HCT116 (cell line): ENCODE results near the gene F13A1. TPM values are rescaled to one million over a fixed set of nuclear protein-coding genes. Genes with fewer than 3 reads are reported as not detected.

ENCODE experiments used
- ATAC-seq: fragments of 200-7000 bp; cut with Tn5 transposase; 2 replicates; pipeline ENCODE4 v1.9.1; 2020; ENCODE audit warnings: mild to moderate bottlenecking, moderate library complexity
- BruUV-seq: library from RNA; stranded (reverse); fragments of 400-500 nt; replicated peaks from 2 replicates; lab custom pipeline; 2021; lab: Mats Ljungman, UMichigan
- CTCF ChIA-PET: fragments of 300-600 bp; sonication (Branson Sonifier 250); formaldehyde crosslinking; loops from one replicate; lab custom pipeline; 2021; ENCODE audit warnings: antibody characterized with exemption; lab: Charles Lee
- POLR2A ChIA-PET: fragments of 300-600, 350-600 bp; sonication (Branson Sonifier 250); formaldehyde crosslinking; loops from one replicate; lab custom pipeline; 2021; ENCODE audit warnings: antibody characterized with exemption; lab: Charles Lee
- RAD21 ChIA-PET, 2 experiments: fragments of 300-600 bp; sonication (Branson Sonifier 250); formaldehyde crosslinking; loops; one replicate each; lab custom pipeline; 2023; ENCODE audit warnings: low total read pairs in 2 of 2; ENCODE audit not compliant: uncharacterized antibody in 2 of 2, unreplicated experiment in 2 of 2, low non-redundant PET in 1 of 2; lab: Charles Lee
- DNase-seq: peaks from one replicate; pipeline ENCODE4 v3.0.0-alpha.2; 2010; ENCODE audit warnings: low read depth, low spot score
- H2AFZ ChIP-seq: fragments of 200-600 bp; shearing (Covaris generic), sonication (generic); 2 replicates; pipeline ENCODE4 v1.6.1; 2017; ENCODE audit warnings: low read depth, mixed run types, mixed read lengths, antibody characterized with exemption, low read length; ENCODE audit not compliant: poor library complexity, severe bottlenecking
- H3K27ac ChIP-seq: 2 replicates; pipeline ENCODE4 v1.5.1; 2012; ENCODE audit warnings: low read depth, low read length
- H3K27me3 ChIP-seq: fragments of 200-600 bp; sonication (generic); 2 replicates; pipeline ENCODE4 v1.6.1; 2016; ENCODE audit warnings: mixed run types, low read length, mixed read lengths; ENCODE audit not compliant: insufficient read depth
- H3K36me3 ChIP-seq, 2 experiments: fragments of 200-500 bp in 1 of 2; fragments of 200-600 bp in 1 of 2; sonication (Bioruptor generic) in 1 of 2; sonication (generic) in 1 of 2; 2 replicates each; pipeline versions ENCODE4 v1.5.1 to v1.6.1; 2014 to 2016; ENCODE audit warnings: low read length in 2 of 2, inconsistent platforms in 1 of 2, mixed read lengths in 1 of 2, mixed run types in 1 of 2; ENCODE audit not compliant: insufficient read depth in 2 of 2, control insufficient read depth in 1 of 2
- H3K4me1 ChIP-seq, 2 experiments: fragments of 200-600 bp in 1 of 2; sonication (generic) in 1 of 2; 2 replicates each; pipeline versions ENCODE4 v1.5.1 to v1.6.1; 2012 to 2017; ENCODE audit warnings: low read length in 2 of 2, inconsistent platforms in 1 of 2, mild to moderate bottlenecking in 1 of 2, mixed read lengths in 1 of 2, mixed run types in 1 of 2, moderate library complexity in 1 of 2; ENCODE audit not compliant: insufficient read depth in 2 of 2, control insufficient read depth in 1 of 2
- H3K4me2 ChIP-seq: fragments of 200-600 bp; sonication (generic); 2 replicates; pipeline ENCODE4 v1.6.1; 2017; ENCODE audit warnings: mixed run types, low read length, mixed read lengths
- H3K4me3 ChIP-seq, 2 experiments: fragments of 200-600 bp in 1 of 2; sonication (generic) in 1 of 2; replicated peaks in 1 of 2; 2 replicates each; pipeline ENCODE4 v1.5.1; 2011 to 2016; ENCODE audit warnings: low read length in 2 of 2, control low read depth in 1 of 2, low read depth in 1 of 2, mild to moderate bottlenecking in 1 of 2, mixed read lengths in 1 of 2, mixed run types in 1 of 2
- H3K79me2 ChIP-seq: fragments of 200-600 bp; sonication (generic); 2 replicates; pipeline ENCODE4 v1.6.1; 2017; ENCODE audit warnings: mild to moderate bottlenecking, mixed run types, low read length, moderate library complexity, mixed read lengths; ENCODE audit not compliant: insufficient read depth
- H3K9ac ChIP-seq: fragments of 200-600 bp; sonication (generic); 2 replicates; pipeline ENCODE4 v1.6.1; 2016; ENCODE audit warnings: low read length, mixed read lengths
- H3K9me2 ChIP-seq: fragments of 200-600 bp; sonication (generic), shearing (Covaris generic); 2 replicates; pipeline ENCODE4 v1.6.1; 2017; ENCODE audit warnings: mixed run types, mild to moderate bottlenecking, moderate library complexity; ENCODE audit not compliant: insufficient read depth
- H3K9me3 ChIP-seq, 2 experiments: fragments of 200-500 bp in 1 of 2; fragments of 200-600 bp in 1 of 2; sonication (Bioruptor generic) in 1 of 2; sonication (generic) in 1 of 2; 2 replicates each; pipeline ENCODE4 v1.6.1; 2014 to 2017; ENCODE audit warnings: low read length in 2 of 2, mixed read lengths in 2 of 2, inconsistent platforms in 1 of 2, low read depth in 1 of 2, mild to moderate bottlenecking in 1 of 2, mixed run types in 1 of 2, moderate library complexity in 1 of 2; ENCODE audit not compliant: control insufficient read depth in 1 of 2, insufficient read depth in 1 of 2
- H4K20me1 ChIP-seq: fragments of 200-600 bp; sonication (generic), shearing (Covaris generic); 2 replicates; pipeline ENCODE4 v1.6.1; 2017; ENCODE audit warnings: mixed run types, mild to moderate bottlenecking, moderate library complexity; ENCODE audit not compliant: insufficient read depth
- CEBPB ChIP-seq: IDR thresholded peaks from 2 replicates; pipeline ENCODE4 v1.6.1; 2012; ENCODE audit warnings: low read depth
- CTCF ChIP-seq, 3 experiments: fragments of 200-600 bp in 1 of 3; sonication (generic) in 1 of 3; IDR thresholded peaks in 2 of 3; conservative IDR thresholded peaks in 1 of 3; 2 replicates each; pipeline ENCODE4 v1.5.1; 2012 to 2017; ENCODE audit warnings: low read depth in 2 of 3, low read length in 2 of 3, antibody characterized with exemption in 1 of 3, borderline replicate concordance in 1 of 3, control low read depth in 1 of 3, mild to moderate bottlenecking in 1 of 3, mixed read lengths in 1 of 3, mixed run types in 1 of 3, moderate library complexity in 1 of 3; ENCODE audit not compliant: insufficient read depth in 1 of 3
- EGR1 ChIP-seq: IDR thresholded peaks from 2 replicates; pipeline ENCODE4 v1.6.1; 2012; ENCODE audit warnings: low read depth
- ELF1 ChIP-seq: IDR thresholded peaks from 2 replicates; pipeline ENCODE4 v1.6.1; 2012; ENCODE audit warnings: low read depth, borderline replicate concordance
- EZH2phosphoT487 ChIP-seq: fragments of 200-600 bp; IDR thresholded peaks from 2 replicates; pipeline ENCODE4 v1.6.1; 2018; ENCODE audit warnings: antibody characterized with exemption, borderline replicate concordance
- FOSL1 ChIP-seq: IDR thresholded peaks from 2 replicates; pipeline ENCODE4 v1.6.1; 2012; ENCODE audit warnings: low read depth
- JUND ChIP-seq: IDR thresholded peaks from 2 replicates; pipeline ENCODE4 v1.6.1; 2012
- POLR2A ChIP-seq: IDR thresholded peaks from 2 replicates; pipeline ENCODE4 v1.7.0; 2011; ENCODE audit warnings: borderline replicate concordance; ENCODE audit not compliant: insufficient read depth, insufficient read length; ENCODE audit errors: extremely low read depth
- POLR2AphosphoS5 ChIP-seq: IDR thresholded peaks from 2 replicates; pipeline ENCODE4 v1.6.1; 2011; ENCODE audit warnings: mild to moderate bottlenecking, low read depth, low read length, moderate library complexity
- RAD21 ChIP-seq: IDR thresholded peaks from 2 replicates; pipeline ENCODE4 v1.6.1; 2012; ENCODE audit warnings: low read depth, mild to moderate bottlenecking
- REST ChIP-seq: IDR thresholded peaks from 2 replicates; pipeline ENCODE4 v1.6.1; 2012; ENCODE audit warnings: low read depth
- SP1 ChIP-seq: IDR thresholded peaks from 2 replicates; pipeline ENCODE4 v1.6.1; 2012; ENCODE audit warnings: low read depth
- SRF ChIP-seq: IDR thresholded peaks from 2 replicates; pipeline ENCODE4 v1.6.1; 2012; ENCODE audit warnings: low read depth
- TCF7L2 ChIP-seq: IDR thresholded peaks from 2 replicates; pipeline ENCODE4 v1.7.0; 2011; ENCODE audit warnings: borderline replicate concordance, inconsistent platforms; ENCODE audit not compliant: insufficient read depth, insufficient read length; ENCODE audit errors: extremely low read depth
- YY1 ChIP-seq: IDR thresholded peaks from 2 replicates; pipeline ENCODE4 v1.6.1; 2011; ENCODE audit warnings: low read length, low read depth, moderate library complexity, mild to moderate bottlenecking; ENCODE audit not compliant: insufficient replicate concordance; ENCODE audit errors: extremely low read depth
- ZNF274 ChIP-seq: fragments of 200-500 bp; sonication (Bioruptor generic); IDR thresholded peaks from 2 replicates; pipeline ENCODE4 v1.6.1; 2014; ENCODE audit warnings: mild to moderate bottlenecking, low read depth, low read length, inconsistent platforms
- intact Hi-C: fragments of 100-400 bp; cut with micrococcal nuclease; formaldehyde crosslinking; loops from 2 replicates; pipeline ENCODE4 v1.10.0; 2022
- total RNA-seq: library from RNA; stranded (reverse); gene quantifications from one replicate; pipeline ENCODE4 v1.2.1, GENCODE V29; 2021; ENCODE audit not compliant: unreplicated experiment
- TF ChIP-seq, protein P1 (sequence below): IDR thresholded peaks from 2 replicates; pipeline ENCODE4 v1.6.1; 2012

F13A1 gene
- total RNA-seq, 1 experiment from 2014 or later = 0.34 TPM

DNA sequence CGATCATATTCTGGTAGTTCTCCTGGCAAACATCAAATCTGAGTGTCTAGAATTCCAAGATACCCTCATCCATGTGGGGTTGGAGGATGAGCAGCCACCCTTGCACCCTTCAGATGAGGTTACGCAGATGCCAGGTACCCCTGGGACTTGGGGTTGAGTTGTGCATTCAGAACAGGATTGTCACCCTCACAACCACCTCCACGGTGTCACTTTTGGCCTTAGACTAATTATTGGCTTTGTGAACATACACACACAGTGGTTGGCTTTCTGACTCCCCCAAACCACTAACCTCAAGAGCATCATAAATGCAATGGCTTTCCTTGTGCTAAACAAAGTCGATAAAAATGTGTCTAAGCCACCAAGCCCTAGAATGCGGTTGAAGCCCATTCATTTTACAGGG is 2.9 kb upstream of the F13A1 start:
- TF ChIP-seq POLR2AphosphoS5 = no peak
- no peak for TF ChIP-seq EZH2phosphoT487
- no peak for TF ChIP-seq POLR2A
- TF ChIP-seq YY1 = no peak
- no peak for TF ChIP-seq JUND
- TF ChIP-seq ZNF274 = no peak
- no peak for TF ChIP-seq FOSL1
- no peak for TF ChIP-seq CEBPB
- Histone ChIP-seq H2AFZ (no peak overlapping the region), H3K4me3 (no peak overlapping the region), H3K27me3 (peaks cover 31% of the 10 kb centered on the region; the same call in 1 of the 2 replicates), H3K36me3 (no peaks in the 10 kb centered on the region), H4K20me1 (no peaks in the 10 kb centered on the region), H3K9me2 (no peaks in the 10 kb centered on the region), H3K4me2 (no peak overlapping the region), H3K79me2 (no peaks in the 10 kb centered on the region), H3K9me3 (no peaks in the 10 kb centered on the region), H3K9ac (no peak overlapping the region), H3K4me1 (no peaks in the 10 kb centered on the region), H3K27ac (no peak overlapping the region)
- ATAC-seq (no peak), DNase-seq (no peak)
- CTCF ChIA-PET = no interaction called here
- no TSS peak for BruUV-seq
- POLR2A ChIA-PET = no interaction called here
- intact Hi-C loops = no loop called here
- RAD21 ChIA-PET = no interaction called here

DNA sequence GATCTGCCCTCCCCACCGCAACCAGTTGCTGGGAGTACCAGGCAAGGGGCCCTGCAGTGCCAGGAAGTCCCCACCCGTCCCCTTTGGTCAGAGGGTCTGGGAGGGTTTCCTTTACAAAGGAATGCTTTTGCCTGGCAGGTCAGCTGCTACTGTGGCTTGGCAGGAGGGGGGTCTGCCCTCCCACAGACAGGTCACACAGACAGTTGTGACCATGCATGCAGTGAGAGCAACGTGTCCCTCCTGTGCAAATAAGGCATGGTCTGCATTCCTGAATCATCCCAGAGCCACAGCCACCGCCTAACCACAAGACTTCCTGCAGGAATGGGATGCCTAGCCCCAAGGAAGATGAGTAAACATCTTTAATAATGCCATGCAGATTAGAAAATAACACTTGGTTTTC is 439 bp upstream of the F13A1 start:
- no peak overlapping the region for H2AFZ ChIP-seq
- H3K27ac ChIP-seq = no peak overlapping the region
- H3K9ac ChIP-seq = no peak overlapping the region
- DNase-seq (no peak), ATAC-seq (no peak)
- CTCF ChIA-PET = no interaction called here
- BruUV-seq = no TSS peak
- no peaks in the 10 kb centered on the region for H3K79me2 ChIP-seq
- 0 out of 2 replicates have a peak, but pooled peaks cover 3% of the 10 kb centered on the region for H4K20me1 ChIP-seq
- H3K9me2 ChIP-seq = no peaks in the 10 kb centered on the region
- RAD21 ChIA-PET = no interaction called here
- H3K27me3 ChIP-seq = peaks cover 31% of the 10 kb centered on the region; the same call in 1 of the 2 replicates
- no peak overlapping the region for H3K4me2 ChIP-seq
- intact Hi-C loops = no loop called here
- no peak overlapping the region for H3K4me3 ChIP-seq
- POLR2A ChIA-PET = no interaction called here
- H3K36me3 ChIP-seq = no peaks in the 10 kb centered on the region
- H3K4me1 ChIP-seq = no peaks in the 10 kb centered on the region
- no peaks in the 10 kb centered on the region for H3K9me3 ChIP-seq
- TF ChIP-seq, protein P1, sequence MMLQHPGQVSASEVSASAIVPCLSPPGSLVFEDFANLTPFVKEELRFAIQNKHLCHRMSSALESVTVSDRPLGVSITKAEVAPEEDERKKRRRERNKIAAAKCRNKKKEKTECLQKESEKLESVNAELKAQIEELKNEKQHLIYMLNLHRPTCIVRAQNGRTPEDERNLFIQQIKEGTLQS = no peak
- TF ChIP-seq SRF (no peak), TCF7L2 (no peak), ELF1 (no peak), CTCF (IDR thresholded peaks at IDR 0.05 in 2 of 3, conservative IDR thresholded peaks at IDR 0.05 in 1 of 3; ENCODE audit: borderline replicate concordance in 1 of 3, insufficient read depth in 1 of 3, low read depth in 2 of 3, low read length in 2 of 3) (no peak), REST (no peak), SP1 (no peak), POLR2A (no peak), FOSL1 (no peak), YY1 (no peak), EGR1 (no peak), RAD21 (no peak)
